ENCODE data around the gene PPP1R3D.

GRCh38 chr20:59931511-59932312, 8.4 kb downstream of the PPP1R3D start:
- TF ChIP-seq CTCF (IDR thresholded peaks at IDR 0.05; ENCODE audit: low read depth, low read length, poor library complexity, severe bottlenecking) (no peak), EZH2phosphoT487 (IDR thresholded peaks at IDR 0.05; ENCODE audit: borderline replicate concordance, low read length) (no peak)
